ENCODE measurements around the gene ARAP1. TPM values are rescaled to one million over a fixed set of nuclear protein-coding genes. Genes with fewer than 3 reads are reported as not detected.

The ARAP1 gene
- total RNA-seq, 1 experiment from 2014 or later, result 73.6 TPM

GRCh38 chr11:72690166-72690565 is 62.0 kb downstream of the ARAP1 start:
- POLR2A ChIA-PET, result no interaction called here
- no peaks in the 10 kb centered on the region for H3K36me3 ChIP-seq (ENCODE audit: control insufficient read depth, insufficient read depth, low read length)
- DNase-seq (ENCODE audit: low read depth, low spot score) (no peak), ATAC-seq (no peak)
- H3K27me3 ChIP-seq (ENCODE audit: control insufficient read depth, insufficient read depth, low read length), result no peaks in the 10 kb centered on the region
- no peaks in the 10 kb centered on the region for H3K9me3 ChIP-seq (ENCODE audit: control insufficient read depth, insufficient read depth, low read depth, low read length)
- CTCF ChIA-PET, result no interaction called here
- no peak overlapping the region for H3K4me3 ChIP-seq (ENCODE audit: low read depth in 2 of 2, low read length in 2 of 2)
- H3K4me1 ChIP-seq (ENCODE audit: control insufficient read depth, insufficient read depth, low read length), result no peaks in the 10 kb centered on the region
- intact Hi-C loops (cut with micrococcal nuclease; ENCODE audit: unreplicated experiment), result no loop called here
- in situ Hi-C loops (cut with HindIII; ENCODE audit: low pct_unique_long_range_greater_than_20kb, low sequenced_read_pairs), result no loop called here
- TF ChIP-seq, protein P1, sequence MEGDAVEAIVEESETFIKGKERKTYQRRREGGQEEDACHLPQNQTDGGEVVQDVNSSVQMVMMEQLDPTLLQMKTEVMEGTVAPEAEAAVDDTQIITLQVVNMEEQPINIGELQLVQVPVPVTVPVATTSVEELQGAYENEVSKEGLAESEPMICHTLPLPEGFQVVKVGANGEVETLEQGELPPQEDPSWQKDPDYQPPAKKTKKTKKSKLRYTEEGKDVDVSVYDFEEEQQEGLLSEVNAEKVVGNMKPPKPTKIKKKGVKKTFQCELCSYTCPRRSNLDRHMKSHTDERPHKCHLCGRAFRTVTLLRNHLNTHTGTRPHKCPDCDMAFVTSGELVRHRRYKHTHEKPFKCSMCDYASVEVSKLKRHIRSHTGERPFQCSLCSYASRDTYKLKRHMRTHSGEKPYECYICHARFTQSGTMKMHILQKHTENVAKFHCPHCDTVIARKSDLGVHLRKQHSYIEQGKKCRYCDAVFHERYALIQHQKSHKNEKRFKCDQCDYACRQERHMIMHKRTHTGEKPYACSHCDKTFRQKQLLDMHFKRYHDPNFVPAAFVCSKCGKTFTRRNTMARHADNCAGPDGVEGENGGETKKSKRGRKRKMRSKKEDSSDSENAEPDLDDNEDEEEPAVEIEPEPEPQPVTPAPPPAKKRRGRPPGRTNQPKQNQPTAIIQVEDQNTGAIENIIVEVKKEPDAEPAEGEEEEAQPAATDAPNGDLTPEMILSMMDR (IDR thresholded peaks at IDR 0.05), result no peak
- TF ChIP-seq POLR2AphosphoS5 (IDR thresholded peaks at IDR 0.05; ENCODE audit: low read depth, low read length) (no peak), SIN3A (IDR thresholded peaks at IDR 0.05; ENCODE audit: borderline replicate concordance, insufficient read depth, low read depth, low read length) (no peak), TCF7L2 (IDR thresholded peaks at IDR 0.05; ENCODE audit: low read depth, low read length) (no peak)
- TF ChIP-seq, protein P2, sequence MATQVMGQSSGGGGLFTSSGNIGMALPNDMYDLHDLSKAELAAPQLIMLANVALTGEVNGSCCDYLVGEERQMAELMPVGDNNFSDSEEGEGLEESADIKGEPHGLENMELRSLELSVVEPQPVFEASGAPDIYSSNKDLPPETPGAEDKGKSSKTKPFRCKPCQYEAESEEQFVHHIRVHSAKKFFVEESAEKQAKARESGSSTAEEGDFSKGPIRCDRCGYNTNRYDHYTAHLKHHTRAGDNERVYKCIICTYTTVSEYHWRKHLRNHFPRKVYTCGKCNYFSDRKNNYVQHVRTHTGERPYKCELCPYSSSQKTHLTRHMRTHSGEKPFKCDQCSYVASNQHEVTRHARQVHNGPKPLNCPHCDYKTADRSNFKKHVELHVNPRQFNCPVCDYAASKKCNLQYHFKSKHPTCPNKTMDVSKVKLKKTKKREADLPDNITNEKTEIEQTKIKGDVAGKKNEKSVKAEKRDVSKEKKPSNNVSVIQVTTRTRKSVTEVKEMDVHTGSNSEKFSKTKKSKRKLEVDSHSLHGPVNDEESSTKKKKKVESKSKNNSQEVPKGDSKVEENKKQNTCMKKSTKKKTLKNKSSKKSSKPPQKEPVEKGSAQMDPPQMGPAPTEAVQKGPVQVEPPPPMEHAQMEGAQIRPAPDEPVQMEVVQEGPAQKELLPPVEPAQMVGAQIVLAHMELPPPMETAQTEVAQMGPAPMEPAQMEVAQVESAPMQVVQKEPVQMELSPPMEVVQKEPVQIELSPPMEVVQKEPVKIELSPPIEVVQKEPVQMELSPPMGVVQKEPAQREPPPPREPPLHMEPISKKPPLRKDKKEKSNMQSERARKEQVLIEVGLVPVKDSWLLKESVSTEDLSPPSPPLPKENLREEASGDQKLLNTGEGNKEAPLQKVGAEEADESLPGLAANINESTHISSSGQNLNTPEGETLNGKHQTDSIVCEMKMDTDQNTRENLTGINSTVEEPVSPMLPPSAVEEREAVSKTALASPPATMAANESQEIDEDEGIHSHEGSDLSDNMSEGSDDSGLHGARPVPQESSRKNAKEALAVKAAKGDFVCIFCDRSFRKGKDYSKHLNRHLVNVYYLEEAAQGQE (IDR thresholded peaks at IDR 0.05; ENCODE audit: insufficient read depth in 1 of 2, low read depth in 2 of 2, low read length in 1 of 2), result no peak
- BruUV-seq (replicated peaks), result no TSS peak
- H3K27ac ChIP-seq (ENCODE audit: low read length), result no peak overlapping the region

- DNase-seq (ENCODE audit: low read depth, low spot score), result no peak
- Histone ChIP-seq H3K4me1 (ENCODE audit: control insufficient read depth, insufficient read depth, low read length) (peaks cover 3% of the 10 kb centered on the region; the same call in 1 of the 2 replicates), H3K9me3 (ENCODE audit: control insufficient read depth, insufficient read depth, low read depth, low read length) (no peaks in the 10 kb centered on the region), H3K27me3 (ENCODE audit: control insufficient read depth, insufficient read depth, low read length) (no peaks in the 10 kb centered on the region), H3K36me3 (ENCODE audit: control insufficient read depth, insufficient read depth, low read length) (no peaks in the 10 kb centered on the region), H3K27ac (ENCODE audit: low read length) (no peak overlapping the region), H3K4me3 (ENCODE audit: low read depth in 2 of 2, low read length in 2 of 2) (no peak overlapping the region)
- intact Hi-C loops (cut with micrococcal nuclease; ENCODE audit: unreplicated experiment), result no loop called here
- in situ Hi-C loops (cut with HindIII; ENCODE audit: low pct_unique_long_range_greater_than_20kb, low sequenced_read_pairs), result no loop called here
- ATAC-seq, result no peak
- POLR2A ChIA-PET, result no interaction called here
- TF ChIP-seq POLR2AphosphoS5 (IDR thresholded peaks at IDR 0.05; ENCODE audit: low read depth, low read length) (no peak), SIN3A (IDR thresholded peaks at IDR 0.05; ENCODE audit: borderline replicate concordance, insufficient read depth, low read depth, low read length) (no peak), TCF7L2 (IDR thresholded peaks at IDR 0.05; ENCODE audit: low read depth, low read length) (no peak)
- TF ChIP-seq, protein P1 (IDR thresholded peaks at IDR 0.05), result no peak
- TF ChIP-seq, protein P2 (IDR thresholded peaks at IDR 0.05; ENCODE audit: insufficient read depth in 1 of 2, low read depth in 2 of 2, low read length in 1 of 2), result no peak
- no TSS peak for BruUV-seq (replicated peaks)
- CTCF ChIA-PET, result no interaction called here
Observed at GRCh38 chr11:72688929-72689328, 63.3 kb downstream of the ARAP1 start.

Measured in Panc1 (cell line).